HG02973 (cell line): Measurements from ENCODE around the gene CCNY.

Experiments
- ATAC-seq: cut with Tn5 transposase; IDR thresholded peaks from one replicate; pipeline ENCODE4 v1.9.1; 2021; ENCODE audit warnings: moderate library complexity; ENCODE audit not compliant: unreplicated experiment

CCNY gene

GRCh38 chr10:35573796-35574195, 237.5 kb downstream of the CCNY start:
- ATAC-seq = no peak

GRCh38 chr10:35574924-35575352, 238.6 kb downstream of the CCNY start:
- no peak for ATAC-seq

GRCh38 chr10:35575640-35576039, 239.3 kb downstream of the CCNY start:
- ATAC-seq = no peak

- ATAC-seq = no peak
Observed at GRCh38 chr10:35576730-35577129, 240.4 kb downstream of the CCNY start.

- ATAC-seq = no peak
Observed at GRCh38 chr10:35577926-35578617, 241.8 kb downstream of the CCNY start.

- no peak for ATAC-seq
Observed at GRCh38 chr10:35578618-35578956, 242.3 kb downstream of the CCNY start.

- ATAC-seq = no peak
Observed at GRCh38 chr10:35579116-35579515, 242.8 kb downstream of the CCNY start.

- ATAC-seq = no peak
Observed at GRCh38 chr10:35579726-35580422, 243.6 kb downstream of the CCNY start.

GRCh38 chr10:35580423-35580770, 244.1 kb downstream of the CCNY start:
- ATAC-seq = no peak

GRCh38 chr10:35581655-35582054, 245.3 kb downstream of the CCNY start:
- ATAC-seq = no peak

- no peak for ATAC-seq
Observed at GRCh38 chr10:35584946-35585345, 248.6 kb downstream of the CCNY start.

GRCh38 chr10:35585356-35585755, 249.0 kb downstream of the CCNY start:
- ATAC-seq = no peak

- ATAC-seq = no peak
Observed at GRCh38 chr10:35585903-35586535, 249.7 kb downstream of the CCNY start.

GRCh38 chr10:35588836-35589235, 252.5 kb downstream of the CCNY start:
- no peak for ATAC-seq

GRCh38 chr10:35592441-35592840, 256.1 kb downstream of the CCNY start:
- no peak for ATAC-seq

- ATAC-seq = no peak
Observed at GRCh38 chr10:35594115-35595079, 258.1 kb downstream of the CCNY start.

GRCh38 chr10:35595106-35595505, 258.8 kb downstream of the CCNY start:
- ATAC-seq = no peak

- no peak for ATAC-seq
Observed at GRCh38 chr10:35598379-35598778, 262.1 kb downstream of the CCNY start.

- ATAC-seq = no peak
Observed at GRCh38 chr10:35600193-35600592, 263.9 kb downstream of the CCNY start.

- no peak for ATAC-seq
Observed at GRCh38 chr10:35605191-35605590, 268.9 kb downstream of the CCNY start, which contains the start of gene GJD4. Gene GJD4 (plus strand): TSS chr10:35605341. CDS start chr10:35605568, 227 bp downstream.

- ATAC-seq = no peak
Observed at GRCh38 chr10:35606430-35606829, 270.1 kb downstream of the CCNY start.
